ENCODE results near the gene KRTAP5-3.

The KRTAP5-3 gene

GRCh38 chr11:1642288-1643145 lies 34.3 kb upstream of the KRTAP5-3 start:
- no peak for DNase-seq

GRCh38 chr11:1641096-1641495 lies 32.8 kb upstream of the KRTAP5-3 start:
- DNase-seq: no peak

GRCh38 chr11:1640076-1640946 lies 32.0 kb upstream of the KRTAP5-3 start:
- DNase-seq: no peak

- no peak for DNase-seq
These were observed 31.4 kb upstream of the KRTAP5-3 start for GRCh38 chr11:1639666-1640065.

- DNase-seq: no peak
These were observed 30.9 kb upstream of the KRTAP5-3 start for GRCh38 chr11:1639102-1639620.

- DNase-seq: no peak
These were observed 30.1 kb upstream of the KRTAP5-3 start for GRCh38 chr11:1638344-1638743.

- no peak for DNase-seq
These were observed 29.4 kb upstream of the KRTAP5-3 start for GRCh38 chr11:1637628-1638027.

GRCh38 chr11:1636291-1636950 lies 28.2 kb upstream of the KRTAP5-3 start:
- no peak for DNase-seq

GRCh38 chr11:1633864-1634263 lies 25.6 kb upstream of the KRTAP5-3 start:
- no peak for DNase-seq

GRCh38 chr11:1632053-1632714 lies 23.9 kb upstream of the KRTAP5-3 start:
- no peak for DNase-seq

- no peak for DNase-seq
These were observed 22.9 kb upstream of the KRTAP5-3 start for GRCh38 chr11:1631066-1631568.

GRCh38 chr11:1630271-1630670 lies 22.0 kb upstream of the KRTAP5-3 start:
- no peak for DNase-seq

- DNase-seq: no peak
These were observed 21.3 kb upstream of the KRTAP5-3 start, which contains the start of gene KRTAP5-5 for GRCh38 chr11:1629326-1630185. KRTAP5-5 (plus strand) TSS chr11:1629775; CDS start chr11:1629841, 66 bp downstream.

- DNase-seq: peak; percentile 61
These were observed 20.5 kb upstream of the KRTAP5-3 start for GRCh38 chr11:1628506-1629325.

GRCh38 chr11:1625541-1625940 lies 17.3 kb upstream of the KRTAP5-3 start:
- no peak for DNase-seq

GRCh38 chr11:1624621-1625020 lies 16.4 kb upstream of the KRTAP5-3 start:
- no peak for DNase-seq

- no peak for DNase-seq
These were observed 15.5 kb upstream of the KRTAP5-3 start for GRCh38 chr11:1623716-1624115.

- no peak for DNase-seq
These were observed 13.8 kb upstream of the KRTAP5-3 start, which contains the start of gene KRTAP5-4 for GRCh38 chr11:1622086-1622485. KRTAP5-4 (minus strand) TSS chr11:1622138; CDS start chr11:1622093, 45 bp downstream.

GRCh38 chr11:1619449-1619848 lies 11.2 kb upstream of the KRTAP5-3 start:
- no peak for DNase-seq

GRCh38 chr11:1618231-1618630 lies 10.0 kb upstream of the KRTAP5-3 start:
- no peak for DNase-seq

Measured in activated gamma-delta T cell treated with Interleukin-2 at 50 U/mL for 16 hours (primary cell).